ENCODE data around the gene B4GALNT4.
"Not testable (repeated sequence)": the region's sequence is repeated elsewhere in the genome, so short reads cannot be mapped to it uniquely, and the experiment has no call there.

DNA sequence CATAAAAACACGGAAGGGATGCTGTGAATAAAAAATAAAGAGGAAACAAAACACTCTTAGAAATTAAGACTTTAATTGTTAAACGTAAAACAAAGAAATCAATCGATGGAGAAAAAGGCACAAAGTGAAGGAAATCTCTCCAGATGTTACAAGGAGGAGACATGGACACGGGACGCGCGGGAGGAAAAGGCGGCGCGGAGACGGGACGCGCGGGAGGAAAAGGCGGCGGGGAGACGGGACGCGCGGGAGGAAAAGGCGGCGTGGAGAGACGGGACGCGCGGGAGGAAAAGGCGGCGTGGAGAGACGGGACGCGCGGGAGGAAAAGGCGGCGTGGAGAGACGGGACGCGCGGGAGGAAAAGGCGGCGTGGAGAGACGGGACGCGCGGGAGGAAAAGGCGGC is 55.5 kb downstream of the B4GALNT4 start:
- not testable (repeated sequence) for TF ChIP-seq TARDBP (IDR thresholded peaks at IDR 0.05); ZNF384 (IDR thresholded peaks at IDR 0.05); ELF4 (IDR thresholded peaks at IDR 0.05); SP1 (IDR thresholded peaks at IDR 0.05); FOXM1 (IDR thresholded peaks at IDR 0.05; ENCODE audit: borderline replicate concordance); SUZ12 (IDR thresholded peaks at IDR 0.05); FOXA1 (IDR thresholded peaks at IDR 0.05); FOXK2 (IDR thresholded peaks at IDR 0.05); LEF1 (IDR thresholded peaks at IDR 0.05; ENCODE audit: borderline replicate concordance); ARNT (IDR thresholded peaks at IDR 0.05); NFRKB (IDR thresholded peaks at IDR 0.05)
- TF ChIP-seq, protein P1, sequence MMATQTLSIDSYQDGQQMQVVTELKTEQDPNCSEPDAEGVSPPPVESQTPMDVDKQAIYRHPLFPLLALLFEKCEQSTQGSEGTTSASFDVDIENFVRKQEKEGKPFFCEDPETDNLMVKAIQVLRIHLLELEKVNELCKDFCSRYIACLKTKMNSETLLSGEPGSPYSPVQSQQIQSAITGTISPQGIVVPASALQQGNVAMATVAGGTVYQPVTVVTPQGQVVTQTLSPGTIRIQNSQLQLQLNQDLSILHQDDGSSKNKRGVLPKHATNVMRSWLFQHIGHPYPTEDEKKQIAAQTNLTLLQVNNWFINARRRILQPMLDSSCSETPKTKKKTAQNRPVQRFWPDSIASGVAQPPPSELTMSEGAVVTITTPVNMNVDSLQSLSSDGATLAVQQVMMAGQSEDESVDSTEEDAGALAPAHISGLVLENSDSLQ (IDR thresholded peaks at IDR 0.05): not testable (repeated sequence)

All from HEK293T (cell line).